ENCODE measurements around the gene RAB6B. TPM values are rescaled to one million over a fixed set of nuclear protein-coding genes. Genes with fewer than 3 reads are reported as not detected.

The RAB6B gene
- total and polyA plus RNA-seq, 2 of the 4 experiments (the other 2 are of a cell fraction) = 0.18 to 1.2 TPM

- no peak for ATAC-seq (ENCODE audit: low read depth)
- H3K4ac ChIP-seq (ENCODE audit: low read depth, low read length) = no peak overlapping the region
- no peak overlapping the region for H4K8ac ChIP-seq (ENCODE audit: low read depth in 2 of 2, low read length in 2 of 2)
- peak overlapping the region; percentile 14 for H2AK9ac ChIP-seq (replicated peaks; ENCODE audit: low read depth, low read length, poor library complexity)
- H3K4me1 ChIP-seq (ENCODE audit: control insufficient read depth, insufficient read depth, low read length) = no peaks in the 10 kb centered on the region
- peaks cover 0 to 3% of the 10 kb centered on the region in 2 experiments; a peak in 3 of 4 replicates for H3K79me1 ChIP-seq (ENCODE audit: low read depth in 1 of 2, low read length in 2 of 2)
- H4K5ac ChIP-seq (ENCODE audit: low read depth, low read length) = no peak overlapping the region
- H3K18ac ChIP-seq (ENCODE audit: low read depth, low read length) = no peak overlapping the region
- H3K14ac ChIP-seq (replicated peaks; ENCODE audit: low read depth, low read length) = no peak overlapping the region
- H3K9me3 ChIP-seq (ENCODE audit: control insufficient read depth, insufficient read depth, low read length) = no peaks in the 10 kb centered on the region
- peaks cover 7% of the 10 kb centered on the region for H3K27me3 ChIP-seq (ENCODE audit: control insufficient read depth, insufficient read depth, low read length)
- no peak for DNase-seq
- H3K9ac ChIP-seq (ENCODE audit: low read depth, low read length) = no peak overlapping the region
- no peak overlapping the region for H2BK15ac ChIP-seq (ENCODE audit: low read depth, low read length)
- H3K9me1 ChIP-seq (ENCODE audit: insufficient read depth, low read length) = peaks cover 19% of the 10 kb centered on the region
- no peak overlapping the region for H2BK5ac ChIP-seq (ENCODE audit: low read depth, low read length, poor library complexity, severe bottlenecking)
- H3K23ac ChIP-seq (ENCODE audit: low read depth, low read length) = no peak overlapping the region
- intact Hi-C loops (cut with micrococcal nuclease) = no loop called here
- in situ Hi-C loops (cut with MboI; ENCODE audit: low sequenced_read_pairs) = loop anchor here (10.0 kb wide), 1 partner anchor 379 kb away; no protein-coding TSS in a partner anchor
- BruUV-seq (replicated peaks) = no TSS peak
- peaks cover 22% of the 10 kb centered on the region for H3K36me3 ChIP-seq (ENCODE audit: control insufficient read depth, insufficient read depth, low read length)
- no peak overlapping the region for H2AK5ac ChIP-seq (ENCODE audit: low read depth, low read length)
- ChIA-PET CTCF (no interaction called here), POLR2A (ENCODE audit: unreplicated experiment) (no interaction called here)
- dilution Hi-C loops (cut with HindIII; ENCODE audit: low sequenced_read_pairs, unreplicated experiment) = no loop called here
- H2AFZ ChIP-seq (replicated peaks; ENCODE audit: low read length, poor library complexity) = no peak overlapping the region
- H3K56ac ChIP-seq (ENCODE audit: extremely low read depth, insufficient read depth, low read length) = no peak overlapping the region
- H3K4me2 ChIP-seq (ENCODE audit: low read depth, low read length) = no peak overlapping the region
- H4K91ac ChIP-seq (ENCODE audit: insufficient read depth, low read depth, low read length) = no peak overlapping the region
- no peak overlapping the region for H3K27ac ChIP-seq (ENCODE audit: insufficient read depth, low read length)
- H3K4me3 ChIP-seq (ENCODE audit: insufficient read depth, low read depth, low read length) = no peak overlapping the region
- H2BK20ac ChIP-seq (ENCODE audit: low read depth, low read length) = no peak overlapping the region
- TF ChIP-seq RCOR1 (IDR thresholded peaks at IDR 0.05; ENCODE audit: insufficient replicate concordance, low read length) = no peak
- TF ChIP-seq, protein P1, sequence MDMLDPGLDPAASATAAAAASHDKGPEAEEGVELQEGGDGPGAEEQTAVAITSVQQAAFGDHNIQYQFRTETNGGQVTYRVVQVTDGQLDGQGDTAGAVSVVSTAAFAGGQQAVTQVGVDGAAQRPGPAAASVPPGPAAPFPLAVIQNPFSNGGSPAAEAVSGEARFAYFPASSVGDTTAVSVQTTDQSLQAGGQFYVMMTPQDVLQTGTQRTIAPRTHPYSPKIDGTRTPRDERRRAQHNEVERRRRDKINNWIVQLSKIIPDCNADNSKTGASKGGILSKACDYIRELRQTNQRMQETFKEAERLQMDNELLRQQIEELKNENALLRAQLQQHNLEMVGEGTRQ (IDR thresholded peaks at IDR 0.05; ENCODE audit: low read depth, low read length) = no peak
- TF ChIP-seq, protein P2, sequence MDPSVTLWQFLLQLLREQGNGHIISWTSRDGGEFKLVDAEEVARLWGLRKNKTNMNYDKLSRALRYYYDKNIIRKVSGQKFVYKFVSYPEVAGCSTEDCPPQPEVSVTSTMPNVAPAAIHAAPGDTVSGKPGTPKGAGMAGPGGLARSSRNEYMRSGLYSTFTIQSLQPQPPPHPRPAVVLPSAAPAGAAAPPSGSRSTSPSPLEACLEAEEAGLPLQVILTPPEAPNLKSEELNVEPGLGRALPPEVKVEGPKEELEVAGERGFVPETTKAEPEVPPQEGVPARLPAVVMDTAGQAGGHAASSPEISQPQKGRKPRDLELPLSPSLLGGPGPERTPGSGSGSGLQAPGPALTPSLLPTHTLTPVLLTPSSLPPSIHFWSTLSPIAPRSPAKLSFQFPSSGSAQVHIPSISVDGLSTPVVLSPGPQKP (IDR thresholded peaks at IDR 0.05; ENCODE audit: borderline replicate concordance, low read depth, low read length) = no peak
- TF ChIP-seq CTCF (conservative IDR thresholded peaks at IDR 0.05; ENCODE audit: low read depth, low read length) = no peak
- TF ChIP-seq CEBPB (IDR thresholded peaks at IDR 0.05; ENCODE audit: low read depth, low read length) = no peak
- TF ChIP-seq RAD21 (IDR thresholded peaks at IDR 0.05; ENCODE audit: low read length) = no peak
- TF ChIP-seq SMC3 (IDR thresholded peaks at IDR 0.05; ENCODE audit: low read depth, low read length) = no peak
- no peak for TF ChIP-seq MXI1 (IDR thresholded peaks at IDR 0.05; ENCODE audit: borderline replicate concordance, low read depth, low read length)
- TF ChIP-seq NFE2L2 (IDR thresholded peaks at IDR 0.05; ENCODE audit: low read depth, low read length) = no peak
- no peak for TF ChIP-seq MAZ (IDR thresholded peaks at IDR 0.05; ENCODE audit: borderline replicate concordance, low read depth, low read length)
- no peak for TF ChIP-seq MAFK (IDR thresholded peaks at IDR 0.05; ENCODE audit: low read depth, low read length)
- no peak for TF ChIP-seq RFX5 (IDR thresholded peaks at IDR 0.05; ENCODE audit: low read depth, low read length)
- TF ChIP-seq BHLHE40 (IDR thresholded peaks at IDR 0.05; ENCODE audit: low read depth, low read length) = no peak
- no peak for TF ChIP-seq CHD1 (IDR thresholded peaks at IDR 0.05; ENCODE audit: low read depth, low read length)
- no peak for TF ChIP-seq FOS (IDR thresholded peaks at IDR 0.05; ENCODE audit: low read depth, low read length)
- H4K20me1 ChIP-seq (ENCODE audit: insufficient read depth, low read length) = peaks cover 5% of the 10 kb centered on the region
- no CpG with 5 or more reads among the region's 12 CpGs for WGBS, 2 experiments (ENCODE audit: extremely low coverage in 2 of 2, insufficient read length in 1 of 2)
- H2BK120ac ChIP-seq (ENCODE audit: low read depth, low read length) = no peak overlapping the region
Measured at GRCh38 chr3:133825969-133826727, 69.5 kb downstream of the RAB6B start.
